Measurements from ENCODE around the gene SMARCA2. TPM values are rescaled to one million over a fixed set of nuclear protein-coding genes. Genes with fewer than 3 reads are reported as not detected.

SMARCA2 gene
- total RNA-seq, 1 donor from 2014 or later = 110 TPM

GRCh38 chr9:2027543-2028160 lies 12.5 kb downstream of the SMARCA2 start:
- peaks cover 25% of the 10 kb centered on the region for H3K4me1 Mint-ChIP-seq (ENCODE audit: unreplicated experiment)

GRCh38 chr9:2028888-2029287 lies 13.7 kb downstream of the SMARCA2 start:
- H3K9me3 Mint-ChIP-seq (ENCODE audit: unreplicated experiment) = no peaks in the 10 kb centered on the region
- no peak overlapping the region for H3K4me3 Mint-ChIP-seq (ENCODE audit: unreplicated experiment)
- H3K36me3 Mint-ChIP-seq (ENCODE audit: unreplicated experiment) = peaks cover 14% of the 10 kb centered on the region
- no peak overlapping the region for H3K27ac Mint-ChIP-seq (ENCODE audit: unreplicated experiment)
- no peak for DNase-seq (ENCODE audit: extremely low spot score, unreplicated experiment)
- peaks cover 25% of the 10 kb centered on the region for H3K4me1 Mint-ChIP-seq (ENCODE audit: unreplicated experiment)
- TF ChIP-seq CTCF (IDR thresholded peaks at IDR 0.05) = no peak
- no peaks in the 10 kb centered on the region for H3K27me3 Mint-ChIP-seq (ENCODE audit: unreplicated experiment)

More at GRCh38 chr9:2027543-2028160, 12.5 kb downstream of the SMARCA2 start:
- Mint-ChIP-seq H3K9me3 (ENCODE audit: unreplicated experiment) (no peaks in the 10 kb centered on the region), H3K36me3 (ENCODE audit: unreplicated experiment) (peaks cover 3% of the 10 kb centered on the region), H3K27me3 (ENCODE audit: unreplicated experiment) (no peaks in the 10 kb centered on the region), H3K27ac (ENCODE audit: unreplicated experiment) (no peak overlapping the region), H3K4me3 (ENCODE audit: unreplicated experiment) (no peak overlapping the region)
- DNase-seq (ENCODE audit: extremely low spot score, unreplicated experiment) = no peak
- no peak for TF ChIP-seq CTCF (IDR thresholded peaks at IDR 0.05)

GRCh38 chr9:2029666-2030170 lies 14.6 kb downstream of the SMARCA2 start:
- peaks cover 18% of the 10 kb centered on the region for H3K4me1 Mint-ChIP-seq (ENCODE audit: unreplicated experiment)
- peaks cover 22% of the 10 kb centered on the region for H3K36me3 Mint-ChIP-seq (ENCODE audit: unreplicated experiment)
- DNase-seq (ENCODE audit: extremely low spot score, unreplicated experiment) = no peak
- H3K27ac Mint-ChIP-seq (ENCODE audit: unreplicated experiment) = no peak overlapping the region
- H3K4me3 Mint-ChIP-seq (ENCODE audit: unreplicated experiment) = no peak overlapping the region
- no peaks in the 10 kb centered on the region for H3K27me3 Mint-ChIP-seq (ENCODE audit: unreplicated experiment)
- no peaks in the 10 kb centered on the region for H3K9me3 Mint-ChIP-seq (ENCODE audit: unreplicated experiment)
- no peak for TF ChIP-seq CTCF (IDR thresholded peaks at IDR 0.05)

GRCh38 chr9:2032234-2032633 lies 17.1 kb downstream of the SMARCA2 start:
- H3K36me3 Mint-ChIP-seq (ENCODE audit: unreplicated experiment) = peaks cover 32% of the 10 kb centered on the region
- no peaks in the 10 kb centered on the region for H3K27me3 Mint-ChIP-seq (ENCODE audit: unreplicated experiment)
- no peak for DNase-seq (ENCODE audit: extremely low spot score, unreplicated experiment)
- no peak overlapping the region for H3K4me3 Mint-ChIP-seq (ENCODE audit: unreplicated experiment)
- no peak for TF ChIP-seq CTCF (IDR thresholded peaks at IDR 0.05)
- H3K27ac Mint-ChIP-seq (ENCODE audit: unreplicated experiment) = peak overlapping the region; percentile 44
- H3K4me1 Mint-ChIP-seq (ENCODE audit: unreplicated experiment) = peaks cover 10% of the 10 kb centered on the region
- no peaks in the 10 kb centered on the region for H3K9me3 Mint-ChIP-seq (ENCODE audit: unreplicated experiment)

- H3K27me3 Mint-ChIP-seq (ENCODE audit: unreplicated experiment) = no peaks in the 10 kb centered on the region
- peaks cover 3% of the 10 kb centered on the region for H3K4me1 Mint-ChIP-seq (ENCODE audit: unreplicated experiment)
- no peak for TF ChIP-seq CTCF (IDR thresholded peaks at IDR 0.05)
- DNase-seq (ENCODE audit: extremely low spot score, unreplicated experiment) = no peak
- H3K4me3 Mint-ChIP-seq (ENCODE audit: unreplicated experiment) = no peak overlapping the region
- H3K9me3 Mint-ChIP-seq (ENCODE audit: unreplicated experiment) = no peaks in the 10 kb centered on the region
- H3K27ac Mint-ChIP-seq (ENCODE audit: unreplicated experiment) = no peak overlapping the region
- H3K36me3 Mint-ChIP-seq (ENCODE audit: unreplicated experiment) = peaks cover 50% of the 10 kb centered on the region
Measured at GRCh38 chr9:2036844-2037243, 21.7 kb downstream of the SMARCA2 start.
